ENCODE data around the gene APBB2. TPM values are rescaled to one million over a fixed set of nuclear protein-coding genes. Genes with fewer than 3 reads are reported as not detected.
"Not testable (repeated sequence)": the region's sequence is repeated elsewhere in the genome, so short reads cannot be mapped to it uniquely, and the experiment has no call there.

The APBB2 gene
- total RNA-seq, 2 donors from 2014 or later, result 37.3 to 75.3 TPM

DNA sequence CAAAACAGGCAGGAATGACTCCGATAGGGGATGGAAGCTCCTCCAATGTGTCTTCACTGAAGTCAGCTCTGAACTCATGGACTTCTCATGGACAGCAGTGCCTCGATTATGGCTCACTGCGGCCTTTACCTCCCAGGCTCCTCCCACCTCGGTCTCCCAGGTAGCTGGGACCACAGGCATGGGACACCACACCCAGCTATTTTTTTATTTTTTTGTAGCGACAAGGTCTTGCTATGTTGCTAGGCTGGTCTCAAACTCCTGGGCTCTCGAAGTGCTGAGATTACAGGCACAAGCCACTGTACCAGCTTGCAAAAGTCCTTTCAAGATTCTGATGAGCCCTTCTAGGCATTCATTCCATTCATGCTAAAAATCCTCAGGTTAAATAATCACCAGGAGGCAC lies 283.1 kb downstream of the APBB2 start:
- no peak overlapping the region for H3K27ac ChIP-seq

DNA sequence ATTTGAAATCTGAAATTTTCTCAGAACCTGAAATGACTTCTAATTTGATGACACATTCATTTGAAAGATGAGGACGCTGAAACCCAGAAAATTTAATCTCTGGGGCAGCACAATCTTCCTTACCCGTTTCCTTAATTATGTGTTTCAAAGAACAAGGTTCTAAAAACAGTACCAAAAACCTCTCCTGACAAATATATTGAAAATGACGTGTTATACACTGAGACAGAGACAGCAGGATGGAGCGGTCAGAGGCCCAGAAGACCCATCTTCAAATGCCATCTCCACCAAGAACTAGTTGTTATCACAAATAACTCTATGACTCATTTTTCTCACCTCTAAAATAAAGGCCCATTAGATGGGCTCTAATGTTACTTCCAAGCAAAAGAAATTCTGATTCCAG lies 287.3 kb downstream of the APBB2 start:
- no peak overlapping the region for H3K4me3 ChIP-seq
- H3K27me3 ChIP-seq, result no peaks in the 10 kb centered on the region
- H3K36me3 ChIP-seq, result no peaks in the 10 kb centered on the region
- TF ChIP-seq, protein P1, sequence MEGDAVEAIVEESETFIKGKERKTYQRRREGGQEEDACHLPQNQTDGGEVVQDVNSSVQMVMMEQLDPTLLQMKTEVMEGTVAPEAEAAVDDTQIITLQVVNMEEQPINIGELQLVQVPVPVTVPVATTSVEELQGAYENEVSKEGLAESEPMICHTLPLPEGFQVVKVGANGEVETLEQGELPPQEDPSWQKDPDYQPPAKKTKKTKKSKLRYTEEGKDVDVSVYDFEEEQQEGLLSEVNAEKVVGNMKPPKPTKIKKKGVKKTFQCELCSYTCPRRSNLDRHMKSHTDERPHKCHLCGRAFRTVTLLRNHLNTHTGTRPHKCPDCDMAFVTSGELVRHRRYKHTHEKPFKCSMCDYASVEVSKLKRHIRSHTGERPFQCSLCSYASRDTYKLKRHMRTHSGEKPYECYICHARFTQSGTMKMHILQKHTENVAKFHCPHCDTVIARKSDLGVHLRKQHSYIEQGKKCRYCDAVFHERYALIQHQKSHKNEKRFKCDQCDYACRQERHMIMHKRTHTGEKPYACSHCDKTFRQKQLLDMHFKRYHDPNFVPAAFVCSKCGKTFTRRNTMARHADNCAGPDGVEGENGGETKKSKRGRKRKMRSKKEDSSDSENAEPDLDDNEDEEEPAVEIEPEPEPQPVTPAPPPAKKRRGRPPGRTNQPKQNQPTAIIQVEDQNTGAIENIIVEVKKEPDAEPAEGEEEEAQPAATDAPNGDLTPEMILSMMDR (IDR thresholded peaks at IDR 0.05), result no peak
- peaks cover 0 to 16% of the 10 kb centered on the region in 2 donors for H3K4me1 ChIP-seq
- no peak for DNase-seq (ENCODE audit: low spot score)
- no peak overlapping the region for H3K27ac ChIP-seq
- no peaks in the 10 kb centered on the region for H3K9me3 ChIP-seq

More for the DNA sequence above, 283.1 kb downstream of the APBB2 start:
- H3K36me3 ChIP-seq, result peaks cover 4% of the 10 kb centered on the region
- no peak for DNase-seq (ENCODE audit: low spot score)
- TF ChIP-seq, protein P1 (IDR thresholded peaks at IDR 0.05), result no peak
- H3K4me3 ChIP-seq, result no peak overlapping the region
- H3K9me3 ChIP-seq, result no peaks in the 10 kb centered on the region
- H3K4me1 ChIP-seq, result peaks cover 0 to 3% of the 10 kb centered on the region in 2 donors
- H3K27me3 ChIP-seq, result no peaks in the 10 kb centered on the region

DNA sequence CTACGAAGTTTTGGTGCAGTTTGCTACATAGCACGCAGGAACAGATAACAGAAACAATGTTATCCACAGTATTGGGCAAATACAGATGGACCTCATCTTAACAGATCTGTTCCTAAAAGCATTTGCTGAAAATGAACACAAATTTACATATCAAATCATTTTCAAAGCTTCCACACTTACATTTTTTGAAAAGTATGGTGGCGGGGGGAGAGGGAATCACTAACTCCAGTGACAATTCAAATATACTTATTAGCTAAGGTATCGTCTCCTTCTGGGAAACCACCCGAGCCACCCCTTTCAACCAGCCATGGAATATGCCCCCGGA lies 289.6 kb downstream of the APBB2 start:
- DNase-seq (ENCODE audit: low spot score), result no peak
- Histone ChIP-seq H3K4me1 (peaks cover 0 to 16% of the 10 kb centered on the region in 2 donors), H3K27me3 (no peaks in the 10 kb centered on the region), H3K36me3 (no peaks in the 10 kb centered on the region), H3K27ac (no peak overlapping the region), H3K9me3 (no peaks in the 10 kb centered on the region), H3K4me3 (no peak overlapping the region)
- TF ChIP-seq, protein P1 (IDR thresholded peaks at IDR 0.05), result peak in 1 of 2 donors; percentile 7

DNA sequence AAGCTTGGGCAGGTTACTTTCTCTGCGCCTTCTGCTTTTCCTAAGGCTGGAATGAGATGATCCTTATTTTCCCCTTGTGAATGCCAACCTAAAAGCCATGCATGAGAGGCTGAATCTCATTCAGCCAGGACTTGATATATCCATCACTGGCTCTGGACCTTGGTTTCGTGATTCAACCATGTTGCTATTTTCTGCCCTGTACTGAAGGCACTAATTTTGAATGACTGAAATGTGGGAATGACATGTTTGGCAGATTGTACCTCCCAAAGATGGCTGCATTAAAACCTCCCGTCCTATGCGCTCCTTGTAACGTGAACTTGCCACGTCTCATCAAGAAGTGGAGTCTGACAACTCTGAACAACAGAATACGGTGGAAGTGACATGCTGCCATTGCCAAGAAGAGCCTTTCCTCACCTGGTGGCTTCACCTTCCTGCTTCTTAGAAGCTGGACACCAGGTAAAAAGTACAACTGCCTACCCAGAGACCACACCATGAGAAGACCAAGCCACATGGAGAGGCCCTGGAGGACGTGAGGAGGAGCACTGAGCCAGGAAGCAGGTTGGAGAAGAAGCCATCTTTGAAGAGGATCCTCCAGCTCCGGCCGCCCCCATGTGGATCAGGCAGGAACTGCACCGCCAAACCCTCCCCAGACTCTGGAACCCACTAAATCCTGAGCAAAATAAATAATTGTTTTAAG lies 290.1 kb downstream of the APBB2 start:
- TF ChIP-seq, protein P1 (IDR thresholded peaks at IDR 0.05), result peak; percentile 87 to 91
- peaks cover 0 to 16% of the 10 kb centered on the region in 2 donors for H3K4me1 ChIP-seq
- H3K4me3 ChIP-seq, result no peak overlapping the region
- no peaks in the 10 kb centered on the region for H3K9me3 ChIP-seq
- no peaks in the 10 kb centered on the region for H3K36me3 ChIP-seq
- no peaks in the 10 kb centered on the region for H3K27me3 ChIP-seq
- peak overlapping the region; percentile 13 to 43 for H3K27ac ChIP-seq
- peak; percentile 79 for DNase-seq (ENCODE audit: low spot score)

DNA sequence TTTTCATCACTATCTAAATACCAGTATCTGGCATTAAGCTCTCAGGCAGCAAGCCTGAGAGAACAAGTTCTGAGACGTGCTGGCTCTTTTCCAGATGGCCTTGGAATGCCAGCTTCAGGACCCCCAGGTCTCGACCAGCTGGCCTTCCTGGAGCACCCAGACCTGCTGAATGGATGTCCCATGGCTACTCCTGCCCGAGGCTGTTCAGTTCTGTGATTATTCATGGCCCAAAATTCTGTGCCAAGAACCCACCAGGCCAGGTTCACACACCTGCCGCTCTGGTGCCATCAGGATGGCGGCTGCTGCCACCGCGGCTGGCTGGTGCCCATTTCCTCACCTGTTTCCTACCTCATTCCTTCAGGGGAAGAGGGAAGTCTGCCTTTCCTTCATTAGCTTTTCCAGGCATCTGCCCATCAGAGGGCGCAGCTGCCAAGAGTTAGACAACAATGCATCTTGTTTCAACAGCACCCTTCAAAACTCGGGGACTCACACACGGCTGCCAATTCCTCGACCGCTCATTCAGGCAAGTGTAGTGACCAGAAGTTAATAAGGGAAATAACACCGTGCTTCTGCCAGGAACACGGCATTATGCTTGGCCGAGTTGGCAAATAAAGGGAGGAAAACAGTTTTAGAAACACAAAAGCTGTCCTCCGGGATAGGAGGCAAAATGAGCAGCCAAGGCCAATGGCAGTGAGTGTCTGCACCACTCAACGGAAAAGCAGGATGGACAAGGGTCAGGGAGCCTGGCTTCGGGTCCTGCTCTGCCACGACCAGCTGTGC lies 290.8 kb downstream of the APBB2 start:
- DNase-seq (ENCODE audit: low spot score), result no peak

DNA sequence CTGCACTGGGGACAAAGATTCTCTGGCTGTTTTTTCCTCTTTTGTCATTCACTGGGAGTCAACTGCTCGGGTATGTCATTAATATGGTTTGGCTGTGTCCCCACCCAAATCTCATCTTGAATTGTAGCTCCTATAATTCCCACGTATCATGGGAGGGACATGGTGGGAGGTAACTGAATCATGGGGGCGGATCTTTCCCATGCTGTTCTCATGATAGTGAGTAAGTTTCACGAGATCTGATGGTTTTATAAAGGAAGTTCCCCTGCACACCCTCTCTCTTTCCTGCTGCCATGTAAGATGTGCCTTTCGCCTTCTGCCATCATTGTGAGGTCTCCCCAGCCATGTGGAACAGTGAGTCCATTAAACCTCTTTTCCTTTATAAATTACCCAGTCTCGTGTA lies 294.4 kb downstream of the APBB2 start:
- H3K4me1 ChIP-seq, result peaks cover 0 to 52% of the 10 kb centered on the region in 2 donors

More for the DNA sequence above, 290.8 kb downstream of the APBB2 start:
- Histone ChIP-seq H3K36me3 (no peaks in the 10 kb centered on the region), H3K4me3 (no peak overlapping the region), H3K27ac (peak overlapping the region; percentile 13 to 43), H3K9me3 (no peaks in the 10 kb centered on the region), H3K4me1 (peaks cover 0 to 24% of the 10 kb centered on the region in 2 donors), H3K27me3 (no peaks in the 10 kb centered on the region)
- TF ChIP-seq, protein P1 (IDR thresholded peaks at IDR 0.05), result no peak

More for the DNA sequence above, 294.4 kb downstream of the APBB2 start:
- not testable (repeated sequence) for H3K36me3 ChIP-seq; H3K9me3 ChIP-seq; H3K4me3 ChIP-seq; H3K27me3 ChIP-seq; DNase-seq (ENCODE audit: low spot score); H3K27ac ChIP-seq

Measured in right atrium auricular region (tissue), 2 donors.